Effector CD8-positive, alpha-beta T cell (primary cell): ENCODE data around the gene TMBIM4.

Experiments used
- DNase-seq: peaks from one replicate; lab custom pipeline; 2025; lab: John Stamatoyannopoulos, UW

Gene TMBIM4

GRCh38 chr12:66090157-66090556 lies 79.6 kb downstream of the TMBIM4 start:
- DNase-seq, result no peak

DNA sequence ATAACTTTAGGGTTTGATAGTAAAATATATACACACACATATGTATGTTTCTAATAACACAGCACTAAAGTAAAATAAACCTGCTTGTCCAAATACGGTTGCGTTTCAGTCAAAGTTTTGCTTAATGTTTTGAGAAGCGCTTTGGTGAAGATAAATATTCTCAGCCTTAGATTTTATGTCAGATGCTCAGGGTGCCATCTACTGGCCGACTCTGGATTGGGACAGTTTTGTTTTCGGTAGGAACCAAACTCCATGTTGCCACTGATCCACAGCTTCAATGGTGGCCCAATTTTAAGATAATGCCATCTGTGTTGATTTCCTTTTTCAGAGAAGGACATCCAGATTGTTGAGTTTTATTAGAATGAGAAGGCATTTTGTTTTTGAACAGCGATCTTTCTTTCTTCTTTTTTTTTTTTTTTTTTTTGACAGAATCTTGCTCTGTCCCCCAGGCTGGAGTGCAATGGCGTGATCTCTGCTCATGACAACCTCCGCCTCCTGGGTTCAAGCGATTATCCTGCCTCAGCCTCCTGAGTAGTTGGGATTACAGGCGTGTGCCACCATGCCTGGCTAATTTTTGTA lies 82.3 kb downstream of the TMBIM4 start:
- peak; percentile 14 for DNase-seq

GRCh38 chr12:66085998-66086397 lies 83.8 kb downstream of the TMBIM4 start:
- no peak for DNase-seq
